Effector memory CD4-positive, alpha-beta T cell (primary cell): ENCODE results near the gene ZNF711.

Experiments
- DNase-seq, 3 donors: peaks; one replicate each; pipeline ENCODE4 v3.0.0-alpha.2; 2020
- H3K27ac ChIP-seq: 2 replicates; pipeline ENCODE4 v1.7.0; 2013; ENCODE audit warnings: mild to moderate bottlenecking, low read length, moderate library complexity; ENCODE audit not compliant: insufficient read depth, poor library complexity, severe bottlenecking
- H3K27me3 ChIP-seq: replicated peaks from 2 replicates; pipeline ENCODE4 v1.7.0; 2013; ENCODE audit warnings: mild to moderate bottlenecking, low read length; ENCODE audit not compliant: insufficient read depth, control insufficient read depth, poor library complexity, severe bottlenecking
- H3K36me3 ChIP-seq: 2 replicates; pipeline ENCODE4 v1.7.0; 2013; ENCODE audit warnings: mild to moderate bottlenecking, low read length, moderate library complexity; ENCODE audit not compliant: control insufficient read depth, insufficient read depth
- H3K4me1 ChIP-seq: 2 replicates; pipeline ENCODE4 v1.7.0; 2013; ENCODE audit warnings: low read length, mild to moderate bottlenecking; ENCODE audit not compliant: control insufficient read depth, insufficient read depth, poor library complexity, severe bottlenecking
- H3K4me3 ChIP-seq: 2 replicates; pipeline ENCODE4 v1.7.0; 2013; ENCODE audit warnings: low read length, low read depth, mild to moderate bottlenecking; ENCODE audit not compliant: insufficient read depth, poor library complexity, severe bottlenecking
- H3K9me3 ChIP-seq: 2 replicates; pipeline ENCODE4 v1.7.0; 2013; ENCODE audit warnings: mild to moderate bottlenecking, low read length, moderate library complexity; ENCODE audit not compliant: control insufficient read depth
- total RNA-seq, 3 donors: gene quantifications; one replicate each; lab custom pipeline; 2026; lab: John Stamatoyannopoulos, UW

ZNF711 gene
- total RNA-seq, result 2.8 to 3.5 (median 3.5) reads per million in 3 donors

GRCh38 chrX:85243761-85244449, at the start of gene ZNF711, which contains the start of gene SATL1:
Gene ZNF711, plus strand, starts transcription at chrX:85243991. Its CDS starts 3,582 bp downstream, at chrX:85247573.
Gene SATL1, minus strand, starts transcription at chrX:85243779. Its CDS starts 134,811 bp downstream, at chrX:85108968.
- no peak for DNase-seq
- Histone ChIP-seq H3K4me1 (no peaks in the 10 kb centered on the region), H3K27ac (no peak within 1 kb of the TSS), H3K9me3 (no peaks in the 10 kb centered on the region), H3K36me3 (no peaks in the 10 kb centered on the region), H3K27me3 (no peaks in the 10 kb centered on the region), H3K4me3 (peak within 1 kb of the TSS; percentile 51)

- H3K36me3 ChIP-seq, result no peaks in the 10 kb centered on the region
- H3K9me3 ChIP-seq, result no peaks in the 10 kb centered on the region
- DNase-seq, result no peak
- no peak overlapping the region for H3K27ac ChIP-seq
- no peaks in the 10 kb centered on the region for H3K27me3 ChIP-seq
- no peaks in the 10 kb centered on the region for H3K4me1 ChIP-seq
- no peak overlapping the region for H3K4me3 ChIP-seq
These were observed 47.5 kb upstream of the ZNF711 start for GRCh38 chrX:85196319-85196718.

GRCh38 chrX:85203461-85203970, 40.3 kb upstream of the ZNF711 start:
- no peaks in the 10 kb centered on the region for H3K36me3 ChIP-seq
- no peak for DNase-seq

GRCh38 chrX:85213792-85214530, 29.8 kb upstream of the ZNF711 start:
- Histone ChIP-seq H3K27me3 (no peaks in the 10 kb centered on the region), H3K4me1 (no peaks in the 10 kb centered on the region), H3K36me3 (no peaks in the 10 kb centered on the region), H3K27ac (no peak overlapping the region), H3K4me3 (no peak overlapping the region), H3K9me3 (no peaks in the 10 kb centered on the region)
- no peak for DNase-seq

More at GRCh38 chrX:85203461-85203970, 40.3 kb upstream of the ZNF711 start:
- Histone ChIP-seq H3K27ac (no peak overlapping the region), H3K4me3 (no peak overlapping the region), H3K9me3 (no peaks in the 10 kb centered on the region), H3K27me3 (no peaks in the 10 kb centered on the region), H3K4me1 (no peaks in the 10 kb centered on the region)

- DNase-seq, result no peak
- Histone ChIP-seq H3K27ac (no peak overlapping the region), H3K9me3 (no peaks in the 10 kb centered on the region), H3K4me3 (no peak overlapping the region), H3K27me3 (no peaks in the 10 kb centered on the region), H3K4me1 (no peaks in the 10 kb centered on the region), H3K36me3 (no peaks in the 10 kb centered on the region)
These were observed 27.8 kb upstream of the ZNF711 start for GRCh38 chrX:85215946-85216345.

GRCh38 chrX:85221361-85221760, 22.4 kb upstream of the ZNF711 start:
- Histone ChIP-seq H3K9me3 (no peaks in the 10 kb centered on the region), H3K27ac (no peak overlapping the region), H3K36me3 (no peaks in the 10 kb centered on the region), H3K27me3 (no peaks in the 10 kb centered on the region), H3K4me3 (no peak overlapping the region), H3K4me1 (no peaks in the 10 kb centered on the region)
- DNase-seq, result no peak

- Histone ChIP-seq H3K36me3 (no peaks in the 10 kb centered on the region), H3K4me3 (no peak overlapping the region), H3K4me1 (no peaks in the 10 kb centered on the region), H3K27me3 (no peaks in the 10 kb centered on the region), H3K27ac (no peak overlapping the region), H3K9me3 (no peaks in the 10 kb centered on the region)
- DNase-seq, result no peak
These were observed 20.4 kb upstream of the ZNF711 start for GRCh38 chrX:85223359-85223758.

GRCh38 chrX:85243155-85243554, 636 bp upstream of the ZNF711 start:
- no peak overlapping the region for H3K4me3 ChIP-seq
- H3K27ac ChIP-seq, result no peak overlapping the region
- no peak for DNase-seq

GRCh38 chrX:85244450-85245211, 840 bp downstream of the ZNF711 start:
- Histone ChIP-seq H3K27ac (no peak overlapping the region), H3K9me3 (no peaks in the 10 kb centered on the region), H3K36me3 (no peaks in the 10 kb centered on the region), H3K4me1 (no peaks in the 10 kb centered on the region), H3K27me3 (no peaks in the 10 kb centered on the region), H3K4me3 (peak overlapping the region; percentile 51)
- no peak for DNase-seq

More at GRCh38 chrX:85243155-85243554, 636 bp upstream of the ZNF711 start:
- Histone ChIP-seq H3K36me3 (no peaks in the 10 kb centered on the region), H3K27me3 (no peaks in the 10 kb centered on the region), H3K4me1 (no peaks in the 10 kb centered on the region), H3K9me3 (no peaks in the 10 kb centered on the region)
